Measurements from ENCODE around the gene TXNIP. TPM values are rescaled to one million over a fixed set of nuclear protein-coding genes. Genes with fewer than 3 reads are reported as not detected.

TXNIP gene, protein sequence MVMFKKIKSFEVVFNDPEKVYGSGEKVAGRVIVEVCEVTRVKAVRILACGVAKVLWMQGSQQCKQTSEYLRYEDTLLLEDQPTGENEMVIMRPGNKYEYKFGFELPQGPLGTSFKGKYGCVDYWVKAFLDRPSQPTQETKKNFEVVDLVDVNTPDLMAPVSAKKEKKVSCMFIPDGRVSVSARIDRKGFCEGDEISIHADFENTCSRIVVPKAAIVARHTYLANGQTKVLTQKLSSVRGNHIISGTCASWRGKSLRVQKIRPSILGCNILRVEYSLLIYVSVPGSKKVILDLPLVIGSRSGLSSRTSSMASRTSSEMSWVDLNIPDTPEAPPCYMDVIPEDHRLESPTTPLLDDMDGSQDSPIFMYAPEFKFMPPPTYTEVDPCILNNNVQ
- total RNA-seq: 1,000 to 10,000 TPM; 1,623 to 4,609 (median 1,842) TPM
- polyA plus RNA-seq: 100 to 1,000 TPM; 326 to 783 (median 548) TPM

DNA sequence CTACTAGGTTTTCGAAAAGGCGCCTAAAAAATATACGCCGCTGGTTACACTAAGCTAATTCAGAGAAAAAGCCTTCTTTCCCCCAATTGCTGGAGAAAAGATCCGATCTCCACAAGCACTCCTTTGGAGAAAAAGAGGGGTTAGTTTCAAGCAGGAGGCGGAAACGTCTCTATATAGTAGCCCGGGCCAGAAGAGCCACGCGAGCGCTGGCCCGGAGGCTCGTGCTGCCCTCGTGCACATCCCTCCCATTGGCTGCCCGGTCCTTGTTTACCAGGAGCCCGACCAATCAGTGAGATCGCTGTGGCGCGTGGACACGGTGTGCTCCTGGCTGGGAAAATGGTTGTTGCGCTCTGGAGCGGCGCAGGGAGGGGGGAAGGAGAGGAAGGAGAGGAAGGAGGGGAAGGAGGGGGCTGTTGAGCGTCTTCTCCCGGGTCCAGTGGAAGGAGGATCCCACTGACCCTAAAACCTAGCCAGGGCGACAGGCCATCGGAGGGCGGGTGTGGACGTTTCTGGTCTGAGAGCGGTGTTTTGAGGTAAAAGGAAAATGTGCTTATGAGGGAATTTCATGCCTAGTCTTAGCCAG lies at the start of gene TXNIP:
TSS of gene TXNIP (minus strand) at position 147 of the 583 bp plus-strand sequence. CDS start 313 bp downstream, outside the sequence.
- Histone ChIP-seq H3K36me3 (peaks cover 35 to 38% (median 37%) of the 10 kb centered on the region in 4 donors), H3K4me1 (peaks cover 0 to 48% (median 41%) of the 10 kb centered on the region in 4 donors), H3K27ac (peak within 1 kb of the TSS; percentile 92 to 95 (median 94)), H3K9me3 (no peaks in the 10 kb centered on the region), H3K4me3 (peak within 1 kb of the TSS; percentile 72 to 93 (median 88)), H3K27me3 (no peaks in the 10 kb centered on the region)
- intact Hi-C loops (cut with DNase I): loop anchor here (5.0 kb wide), 1 partner anchor 34 kb away; the partner anchor contains the start of genes ANKRD34A and POLR3GL
- peak; percentile 100 for DNase-seq
- peak; percentile 99 to 100 (median 100) for TF ChIP-seq POLR2AphosphoS5 (IDR thresholded peaks at IDR 0.05)
- peak in 2 of 4 donors; percentile 80 to 85 for TF ChIP-seq EP300 (IDR thresholded peaks at IDR 0.05)
- TF ChIP-seq POLR2A (IDR thresholded peaks at IDR 0.05): peak; percentile 98
- TF ChIP-seq, protein P1, sequence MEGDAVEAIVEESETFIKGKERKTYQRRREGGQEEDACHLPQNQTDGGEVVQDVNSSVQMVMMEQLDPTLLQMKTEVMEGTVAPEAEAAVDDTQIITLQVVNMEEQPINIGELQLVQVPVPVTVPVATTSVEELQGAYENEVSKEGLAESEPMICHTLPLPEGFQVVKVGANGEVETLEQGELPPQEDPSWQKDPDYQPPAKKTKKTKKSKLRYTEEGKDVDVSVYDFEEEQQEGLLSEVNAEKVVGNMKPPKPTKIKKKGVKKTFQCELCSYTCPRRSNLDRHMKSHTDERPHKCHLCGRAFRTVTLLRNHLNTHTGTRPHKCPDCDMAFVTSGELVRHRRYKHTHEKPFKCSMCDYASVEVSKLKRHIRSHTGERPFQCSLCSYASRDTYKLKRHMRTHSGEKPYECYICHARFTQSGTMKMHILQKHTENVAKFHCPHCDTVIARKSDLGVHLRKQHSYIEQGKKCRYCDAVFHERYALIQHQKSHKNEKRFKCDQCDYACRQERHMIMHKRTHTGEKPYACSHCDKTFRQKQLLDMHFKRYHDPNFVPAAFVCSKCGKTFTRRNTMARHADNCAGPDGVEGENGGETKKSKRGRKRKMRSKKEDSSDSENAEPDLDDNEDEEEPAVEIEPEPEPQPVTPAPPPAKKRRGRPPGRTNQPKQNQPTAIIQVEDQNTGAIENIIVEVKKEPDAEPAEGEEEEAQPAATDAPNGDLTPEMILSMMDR (IDR thresholded peaks at IDR 0.05): no peak
- whole genome bisulfite sequencing, 2 donors: 0% methylated on average over 30 of the region's 30 CpGs

- H3K27me3 ChIP-seq: no peaks in the 10 kb centered on the region
- no peak for TF ChIP-seq EP300 (IDR thresholded peaks at IDR 0.05)
- no peak for TF ChIP-seq POLR2AphosphoS5 (IDR thresholded peaks at IDR 0.05)
- TF ChIP-seq, protein P1 (IDR thresholded peaks at IDR 0.05): no peak
- TF ChIP-seq POLR2A (IDR thresholded peaks at IDR 0.05): no peak
- 62 to 72% methylated on average over 9 of the region's 9 CpGs for WGBS, 2 donors
- H3K27ac ChIP-seq: peak overlapping the region; percentile 90 to 94 (median 92)
- intact Hi-C loops (cut with DNase I): no loop called here
- H3K4me3 ChIP-seq: peak overlapping the region in 3 of 4 donors; percentile 63 to 65 (median 63)
- peaks cover 0 to 30% (median 12%) of the 10 kb centered on the region in 4 donors for H3K4me1 ChIP-seq
- no peak for DNase-seq
- H3K36me3 ChIP-seq: no peaks in the 10 kb centered on the region
- no peaks in the 10 kb centered on the region for H3K9me3 ChIP-seq
Measured at GRCh38 chr1:146039844-146040194, 43.4 kb upstream of the TXNIP start.

GRCh38 chr1:146036965-146037646 lies 40.7 kb upstream of the TXNIP start:
- Histone ChIP-seq H3K4me3 (peak overlapping the region; percentile 59 to 65 (median 63)), H3K27me3 (no peaks in the 10 kb centered on the region), H3K4me1 (peaks cover 0 to 30% (median 12%) of the 10 kb centered on the region in 4 donors), H3K36me3 (no peaks in the 10 kb centered on the region), H3K27ac (peak overlapping the region; percentile 90 to 94 (median 92)), H3K9me3 (no peaks in the 10 kb centered on the region)
- peak in 1 of 2 donors; percentile 33 for TF ChIP-seq POLR2A (IDR thresholded peaks at IDR 0.05)
- TF ChIP-seq POLR2AphosphoS5 (IDR thresholded peaks at IDR 0.05): peak in 3 of 4 donors; percentile 14 to 39 (median 14)
- no peak for TF ChIP-seq EP300 (IDR thresholded peaks at IDR 0.05)
- TF ChIP-seq, protein P1 (IDR thresholded peaks at IDR 0.05): no peak
- 0 to 1% methylated on average over 21 of the region's 21 CpGs for WGBS, 2 donors
- intact Hi-C loops (cut with DNase I): no loop called here
- DNase-seq: peak; percentile 91

DNA sequence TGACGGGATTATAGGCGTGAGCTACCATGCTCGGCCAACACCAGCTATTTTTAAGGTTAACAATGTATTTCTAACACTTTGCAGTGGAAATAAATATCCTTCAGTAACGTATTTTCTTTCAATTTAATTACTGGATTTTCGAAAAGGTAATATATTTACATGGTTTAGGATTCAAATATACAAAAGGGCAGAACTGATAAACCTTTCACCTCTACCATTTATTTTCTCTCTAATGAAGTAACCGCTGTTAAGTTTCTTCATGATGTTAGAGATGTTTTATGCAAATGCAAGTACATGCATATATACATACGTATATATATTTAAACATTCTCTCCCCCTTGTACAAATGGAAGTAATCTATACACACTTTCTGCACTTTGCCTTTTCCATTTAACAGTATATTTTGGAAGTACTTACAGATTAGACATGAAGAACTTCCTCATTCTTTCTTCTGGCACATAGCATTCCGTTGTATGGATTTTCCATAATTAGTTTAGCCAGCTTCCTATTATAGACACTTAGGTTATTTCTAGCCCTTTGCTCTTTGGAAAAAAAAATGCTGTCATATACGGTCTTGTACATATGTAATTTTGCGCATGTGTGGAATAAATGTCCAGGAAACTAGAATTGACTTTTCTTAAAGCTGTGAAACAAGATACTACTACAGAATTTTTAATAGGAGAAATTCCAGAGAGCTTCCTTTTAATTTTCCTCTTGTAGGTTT lies 40.0 kb upstream of the TXNIP start:
- WGBS, 2 donors: 3 to 5% methylated on average over 10 of the region's 10 CpGs
- intact Hi-C loops (cut with DNase I): no loop called here
- Histone ChIP-seq H3K27me3 (no peaks in the 10 kb centered on the region), H3K4me1 (peaks cover 0 to 30% (median 12%) of the 10 kb centered on the region in 4 donors), H3K36me3 (no peaks in the 10 kb centered on the region), H3K9me3 (no peaks in the 10 kb centered on the region), H3K4me3 (peak overlapping the region in 3 of 4 donors; percentile 63 to 65 (median 63)), H3K27ac (peak overlapping the region; percentile 90 to 94 (median 92))
- no peak for DNase-seq
- TF ChIP-seq POLR2A (IDR thresholded peaks at IDR 0.05) (no peak), EP300 (IDR thresholded peaks at IDR 0.05) (no peak), POLR2AphosphoS5 (IDR thresholded peaks at IDR 0.05) (no peak)
- TF ChIP-seq, protein P1 (IDR thresholded peaks at IDR 0.05): no peak
